Measurements from ENCODE around the gene FOXF1. TPM values are rescaled to one million over a fixed set of nuclear protein-coding genes. Genes with fewer than 3 reads are reported as not detected.

FOXF1 gene
- total RNA-seq, 1 experiment from 2014 or later, result not detected

DNA sequence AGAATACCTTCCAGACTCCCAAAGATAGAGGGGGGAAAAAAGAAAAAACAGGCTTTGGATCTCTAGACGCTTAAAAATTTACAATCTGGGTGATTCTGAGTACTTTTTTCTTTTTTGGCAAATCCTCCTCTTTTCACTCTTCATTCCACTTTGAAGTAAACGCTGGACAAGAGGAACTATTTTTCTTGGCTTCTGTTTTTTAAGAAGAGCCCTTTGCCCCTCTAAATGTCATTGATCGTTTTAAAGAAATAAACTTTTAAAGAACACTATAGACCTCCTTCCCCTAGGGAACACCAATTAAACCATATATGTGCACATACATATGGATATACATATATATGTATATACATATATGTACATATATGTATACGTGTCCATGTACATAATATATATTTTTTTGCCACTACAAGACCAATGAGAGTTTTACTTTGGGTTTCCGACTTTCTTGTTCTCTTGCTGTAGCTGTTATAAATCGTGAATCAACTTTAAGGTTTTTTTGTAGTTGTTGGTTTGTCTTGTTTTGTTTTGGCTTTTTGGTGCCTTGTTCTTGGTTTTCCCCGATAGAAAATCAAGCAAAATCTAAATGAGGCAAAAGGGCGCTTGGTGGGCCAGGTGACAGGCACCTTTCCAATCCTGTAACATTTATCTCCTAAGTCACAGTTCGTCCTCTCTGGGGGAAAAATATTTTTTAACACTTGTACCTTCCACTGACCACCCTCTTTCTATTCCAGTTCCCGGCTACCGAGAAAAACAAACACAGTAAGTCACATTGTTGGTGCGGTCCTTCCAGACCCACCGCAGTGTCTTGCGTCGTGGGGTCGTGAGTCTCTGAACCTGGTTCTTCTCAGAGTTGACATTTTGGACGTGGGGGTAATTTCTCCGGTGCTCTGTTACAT is 4.4 kb downstream of the FOXF1 start (continued):
- TF ChIP-seq, protein P1, sequence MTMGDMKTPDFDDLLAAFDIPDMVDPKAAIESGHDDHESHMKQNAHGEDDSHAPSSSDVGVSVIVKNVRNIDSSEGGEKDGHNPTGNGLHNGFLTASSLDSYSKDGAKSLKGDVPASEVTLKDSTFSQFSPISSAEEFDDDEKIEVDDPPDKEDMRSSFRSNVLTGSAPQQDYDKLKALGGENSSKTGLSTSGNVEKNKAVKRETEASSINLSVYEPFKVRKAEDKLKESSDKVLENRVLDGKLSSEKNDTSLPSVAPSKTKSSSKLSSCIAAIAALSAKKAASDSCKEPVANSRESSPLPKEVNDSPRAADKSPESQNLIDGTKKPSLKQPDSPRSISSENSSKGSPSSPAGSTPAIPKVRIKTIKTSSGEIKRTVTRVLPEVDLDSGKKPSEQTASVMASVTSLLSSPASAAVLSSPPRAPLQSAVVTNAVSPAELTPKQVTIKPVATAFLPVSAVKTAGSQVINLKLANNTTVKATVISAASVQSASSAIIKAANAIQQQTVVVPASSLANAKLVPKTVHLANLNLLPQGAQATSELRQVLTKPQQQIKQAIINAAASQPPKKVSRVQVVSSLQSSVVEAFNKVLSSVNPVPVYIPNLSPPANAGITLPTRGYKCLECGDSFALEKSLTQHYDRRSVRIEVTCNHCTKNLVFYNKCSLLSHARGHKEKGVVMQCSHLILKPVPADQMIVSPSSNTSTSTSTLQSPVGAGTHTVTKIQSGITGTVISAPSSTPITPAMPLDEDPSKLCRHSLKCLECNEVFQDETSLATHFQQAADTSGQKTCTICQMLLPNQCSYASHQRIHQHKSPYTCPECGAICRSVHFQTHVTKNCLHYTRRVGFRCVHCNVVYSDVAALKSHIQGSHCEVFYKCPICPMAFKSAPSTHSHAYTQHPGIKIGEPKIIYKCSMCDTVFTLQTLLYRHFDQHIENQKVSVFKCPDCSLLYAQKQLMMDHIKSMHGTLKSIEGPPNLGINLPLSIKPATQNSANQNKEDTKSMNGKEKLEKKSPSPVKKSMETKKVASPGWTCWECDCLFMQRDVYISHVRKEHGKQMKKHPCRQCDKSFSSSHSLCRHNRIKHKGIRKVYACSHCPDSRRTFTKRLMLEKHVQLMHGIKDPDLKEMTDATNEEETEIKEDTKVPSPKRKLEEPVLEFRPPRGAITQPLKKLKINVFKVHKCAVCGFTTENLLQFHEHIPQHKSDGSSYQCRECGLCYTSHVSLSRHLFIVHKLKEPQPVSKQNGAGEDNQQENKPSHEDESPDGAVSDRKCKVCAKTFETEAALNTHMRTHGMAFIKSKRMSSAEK (CRISPR knock-in tag; IDR thresholded peaks at IDR 0.05; ENCODE audit: borderline replicate concordance), result no peak

DNA sequence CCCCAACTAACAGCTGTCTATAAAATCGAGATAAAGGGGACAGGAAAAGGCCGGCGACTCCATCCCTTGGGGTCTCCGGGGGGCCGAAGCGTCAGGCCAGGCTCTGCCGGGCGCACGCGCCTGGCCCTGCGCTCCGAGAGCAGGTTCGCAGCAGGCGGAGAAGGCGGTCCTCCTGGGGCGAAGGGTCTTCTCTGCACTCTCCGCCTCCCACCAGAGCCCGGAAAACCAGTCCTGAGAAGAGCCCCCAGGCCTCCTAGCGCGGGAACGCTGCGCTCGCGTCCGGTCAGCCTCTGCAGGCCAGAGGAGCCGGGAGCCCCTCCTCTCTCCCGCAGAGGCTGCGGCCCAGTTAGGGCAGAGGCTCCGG is 5.1 kb downstream of the FOXF1 start:
- Mint-ChIP-seq H3K4me3 (no peak overlapping the region; the same call in 1 of the 2 replicates), H3K27me3 (ENCODE audit: low read depth) (peaks cover 98% of the 10 kb centered on the region), H3K4me1 (peaks cover 31% of the 10 kb centered on the region), H3K9me3 (no peaks in the 10 kb centered on the region), H3K27ac (no peak overlapping the region), H3K36me3 (peaks cover 4% of the 10 kb centered on the region)
- ChIA-PET POLR2A (no interaction called here), CTCF (no interaction called here)
- ATAC-seq (peak; percentile 15), DNase-seq (ENCODE audit: low spot score) (peak; percentile 64)
- TF ChIP-seq, protein P2, sequence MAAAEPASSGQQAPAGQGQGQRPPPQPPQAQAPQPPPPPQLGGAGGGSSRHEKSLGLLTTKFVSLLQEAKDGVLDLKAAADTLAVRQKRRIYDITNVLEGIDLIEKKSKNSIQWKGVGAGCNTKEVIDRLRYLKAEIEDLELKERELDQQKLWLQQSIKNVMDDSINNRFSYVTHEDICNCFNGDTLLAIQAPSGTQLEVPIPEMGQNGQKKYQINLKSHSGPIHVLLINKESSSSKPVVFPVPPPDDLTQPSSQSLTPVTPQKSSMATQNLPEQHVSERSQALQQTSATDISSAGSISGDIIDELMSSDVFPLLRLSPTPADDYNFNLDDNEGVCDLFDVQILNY (CRISPR knock-in tag; IDR thresholded peaks at IDR 0.05), result peak; percentile 37; the same call in 1 of the 2 replicates
- no peak for TF ChIP-seq FOXJ3 (CRISPR knock-in tag; IDR thresholded peaks at IDR 0.05; ENCODE audit: borderline replicate concordance)

DNA sequence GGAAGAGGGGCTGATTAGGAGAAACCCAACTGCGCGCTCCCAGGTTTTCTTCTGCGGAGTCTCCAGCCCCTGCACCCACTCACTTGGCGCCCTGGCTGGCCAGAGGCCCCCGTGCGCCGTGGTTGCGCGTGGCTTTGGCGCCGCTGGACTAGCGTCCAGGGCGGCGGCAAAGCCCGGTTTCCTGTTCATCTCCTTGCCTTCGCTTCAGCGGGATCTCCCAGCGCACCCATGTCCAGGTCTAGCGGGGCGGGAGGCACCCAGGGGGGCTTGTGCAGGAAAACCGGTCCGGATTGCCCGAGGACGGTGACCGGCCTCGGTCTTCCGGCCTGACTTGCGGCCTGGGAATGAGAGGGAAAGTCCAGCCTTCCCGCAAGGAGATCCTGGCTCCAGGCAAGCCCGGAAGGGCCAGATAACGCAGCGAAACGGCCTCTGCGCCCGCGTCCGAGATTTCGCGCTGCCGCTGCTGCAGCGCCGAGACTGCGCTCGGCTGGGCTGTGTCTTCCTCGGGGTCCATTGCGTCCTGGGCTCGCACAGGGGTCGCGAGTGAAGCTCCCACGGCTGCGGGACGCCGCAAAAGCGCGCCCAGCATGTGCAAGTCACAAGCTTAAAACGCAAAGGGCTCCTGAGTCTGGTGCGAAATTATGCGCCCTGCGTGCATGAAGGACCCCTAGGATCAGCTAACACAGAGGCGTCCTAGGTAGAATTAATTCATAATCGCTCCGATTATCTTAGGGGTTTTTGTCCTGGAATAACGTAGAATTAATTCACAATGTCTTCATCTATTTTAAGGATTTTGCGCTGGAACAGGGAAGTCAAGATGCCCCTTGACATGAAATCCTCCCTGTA is 5.7 kb downstream of the FOXF1 start:
- peaks cover 4% of the 10 kb centered on the region for H3K36me3 Mint-ChIP-seq
- ChIA-PET POLR2A (no interaction called here), CTCF (interaction anchor here (0.8 to 3.6 kb wide), 15 partner anchors 10 to 695 kb away, joined by 3 to 64 read pairs (median 18); no protein-coding TSS in a partner anchor)
- peak overlapping the region; percentile 62 for H3K4me3 Mint-ChIP-seq
- DNase-seq (ENCODE audit: low spot score) (no peak), ATAC-seq (no peak)
- H3K27ac Mint-ChIP-seq, result no peak overlapping the region
- no peaks in the 10 kb centered on the region for H3K9me3 Mint-ChIP-seq
- H3K27me3 Mint-ChIP-seq (ENCODE audit: low read depth), result peaks cover 96% of the 10 kb centered on the region
- H3K4me1 Mint-ChIP-seq, result peaks cover 29% of the 10 kb centered on the region
- TF ChIP-seq, protein P3, sequence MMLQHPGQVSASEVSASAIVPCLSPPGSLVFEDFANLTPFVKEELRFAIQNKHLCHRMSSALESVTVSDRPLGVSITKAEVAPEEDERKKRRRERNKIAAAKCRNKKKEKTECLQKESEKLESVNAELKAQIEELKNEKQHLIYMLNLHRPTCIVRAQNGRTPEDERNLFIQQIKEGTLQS (CRISPR knock-in tag; conservative IDR thresholded peaks at IDR 0.05), result no peak
- TF ChIP-seq NR1H2 (CRISPR knock-in tag; IDR thresholded peaks at IDR 0.05) (no peak), ELF4 (CRISPR knock-in tag; IDR thresholded peaks at IDR 0.05; ENCODE audit: low read depth) (no peak), HMGA2 (CRISPR knock-in tag; IDR thresholded peaks at IDR 0.05) (no peak), ESRRA (CRISPR knock-in tag; IDR thresholded peaks at IDR 0.05; ENCODE audit: borderline replicate concordance) (no peak), GRHL2 (CRISPR knock-in tag; IDR thresholded peaks at IDR 0.05; ENCODE audit: insufficient replicate concordance, severe bottlenecking) (no peak), FOXK1 (CRISPR knock-in tag; IDR thresholded peaks at IDR 0.05) (no peak), CBFB (CRISPR knock-in tag; IDR thresholded peaks at IDR 0.05; ENCODE audit: low read depth) (no peak), GTF2I (CRISPR knock-in tag; conservative IDR thresholded peaks at IDR 0.05) (no peak), TCF7 (CRISPR knock-in tag; IDR thresholded peaks at IDR 0.05; ENCODE audit: low read depth) (no peak), SMAD4 (CRISPR knock-in tag; IDR thresholded peaks at IDR 0.05) (no peak)
- TF ChIP-seq, protein P4, sequence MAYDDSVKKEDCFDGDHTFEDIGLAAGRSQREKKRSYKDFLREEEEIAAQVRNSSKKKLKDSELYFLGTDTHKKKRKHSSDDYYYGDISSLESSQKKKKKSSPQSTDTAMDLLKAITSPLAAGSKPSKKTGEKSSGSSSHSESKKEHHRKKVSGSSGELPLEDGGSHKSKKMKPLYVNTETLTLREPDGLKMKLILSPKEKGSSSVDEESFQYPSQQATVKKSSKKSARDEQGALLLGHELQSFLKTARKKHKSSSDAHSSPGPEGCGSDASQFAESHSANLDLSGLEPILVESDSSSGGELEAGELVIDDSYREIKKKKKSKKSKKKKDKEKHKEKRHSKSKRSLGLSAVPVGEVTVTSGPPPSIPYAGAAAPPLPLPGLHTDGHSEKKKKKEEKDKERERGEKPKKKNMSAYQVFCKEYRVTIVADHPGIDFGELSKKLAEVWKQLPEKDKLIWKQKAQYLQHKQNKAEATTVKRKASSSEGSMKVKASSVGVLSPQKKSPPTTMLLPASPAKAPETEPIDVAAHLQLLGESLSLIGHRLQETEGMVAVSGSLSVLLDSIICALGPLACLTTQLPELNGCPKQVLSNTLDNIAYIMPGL (CRISPR knock-in tag; IDR thresholded peaks at IDR 0.05), result no peak
- TF ChIP-seq, protein P5, sequence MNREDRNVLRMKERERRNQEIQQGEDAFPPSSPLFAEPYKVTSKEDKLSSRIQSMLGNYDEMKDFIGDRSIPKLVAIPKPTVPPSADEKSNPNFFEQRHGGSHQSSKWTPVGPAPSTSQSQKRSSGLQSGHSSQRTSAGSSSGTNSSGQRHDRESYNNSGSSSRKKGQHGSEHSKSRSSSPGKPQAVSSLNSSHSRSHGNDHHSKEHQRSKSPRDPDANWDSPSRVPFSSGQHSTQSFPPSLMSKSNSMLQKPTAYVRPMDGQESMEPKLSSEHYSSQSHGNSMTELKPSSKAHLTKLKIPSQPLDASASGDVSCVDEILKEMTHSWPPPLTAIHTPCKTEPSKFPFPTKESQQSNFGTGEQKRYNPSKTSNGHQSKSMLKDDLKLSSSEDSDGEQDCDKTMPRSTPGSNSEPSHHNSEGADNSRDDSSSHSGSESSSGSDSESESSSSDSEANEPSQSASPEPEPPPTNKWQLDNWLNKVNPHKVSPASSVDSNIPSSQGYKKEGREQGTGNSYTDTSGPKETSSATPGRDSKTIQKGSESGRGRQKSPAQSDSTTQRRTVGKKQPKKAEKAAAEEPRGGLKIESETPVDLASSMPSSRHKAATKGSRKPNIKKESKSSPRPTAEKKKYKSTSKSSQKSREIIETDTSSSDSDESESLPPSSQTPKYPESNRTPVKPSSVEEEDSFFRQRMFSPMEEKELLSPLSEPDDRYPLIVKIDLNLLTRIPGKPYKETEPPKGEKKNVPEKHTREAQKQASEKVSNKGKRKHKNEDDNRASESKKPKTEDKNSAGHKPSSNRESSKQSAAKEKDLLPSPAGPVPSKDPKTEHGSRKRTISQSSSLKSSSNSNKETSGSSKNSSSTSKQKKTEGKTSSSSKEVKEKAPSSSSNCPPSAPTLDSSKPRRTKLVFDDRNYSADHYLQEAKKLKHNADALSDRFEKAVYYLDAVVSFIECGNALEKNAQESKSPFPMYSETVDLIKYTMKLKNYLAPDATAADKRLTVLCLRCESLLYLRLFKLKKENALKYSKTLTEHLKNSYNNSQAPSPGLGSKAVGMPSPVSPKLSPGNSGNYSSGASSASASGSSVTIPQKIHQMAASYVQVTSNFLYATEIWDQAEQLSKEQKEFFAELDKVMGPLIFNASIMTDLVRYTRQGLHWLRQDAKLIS (CRISPR knock-in tag; IDR thresholded peaks at IDR 0.05; ENCODE audit: borderline replicate concordance), result no peak
- TF ChIP-seq, protein P6, sequence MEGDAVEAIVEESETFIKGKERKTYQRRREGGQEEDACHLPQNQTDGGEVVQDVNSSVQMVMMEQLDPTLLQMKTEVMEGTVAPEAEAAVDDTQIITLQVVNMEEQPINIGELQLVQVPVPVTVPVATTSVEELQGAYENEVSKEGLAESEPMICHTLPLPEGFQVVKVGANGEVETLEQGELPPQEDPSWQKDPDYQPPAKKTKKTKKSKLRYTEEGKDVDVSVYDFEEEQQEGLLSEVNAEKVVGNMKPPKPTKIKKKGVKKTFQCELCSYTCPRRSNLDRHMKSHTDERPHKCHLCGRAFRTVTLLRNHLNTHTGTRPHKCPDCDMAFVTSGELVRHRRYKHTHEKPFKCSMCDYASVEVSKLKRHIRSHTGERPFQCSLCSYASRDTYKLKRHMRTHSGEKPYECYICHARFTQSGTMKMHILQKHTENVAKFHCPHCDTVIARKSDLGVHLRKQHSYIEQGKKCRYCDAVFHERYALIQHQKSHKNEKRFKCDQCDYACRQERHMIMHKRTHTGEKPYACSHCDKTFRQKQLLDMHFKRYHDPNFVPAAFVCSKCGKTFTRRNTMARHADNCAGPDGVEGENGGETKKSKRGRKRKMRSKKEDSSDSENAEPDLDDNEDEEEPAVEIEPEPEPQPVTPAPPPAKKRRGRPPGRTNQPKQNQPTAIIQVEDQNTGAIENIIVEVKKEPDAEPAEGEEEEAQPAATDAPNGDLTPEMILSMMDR (IDR thresholded peaks at IDR 0.05), result no peak

All from WTC11 (cell line).